Breast epithelium (tissue), 3 donors: ENCODE results near the gene CNTNAP5.

Source experiments
- CTCF ChIP-seq, 3 donors: fragments of 450-650 bp; IDR thresholded peaks; one replicate each; pipeline ENCODE4 v1.5.1; 2016 to 2017; ENCODE audit warnings: antibody characterized with exemption in 3 of 3, mild to moderate bottlenecking in 3 of 3, moderate library complexity in 3 of 3
- POLR2A ChIP-seq: fragments of 450-650 bp; IDR thresholded peaks from one replicate; pipeline ENCODE4 v1.6.1; 2016; ENCODE audit warnings: antibody characterized with exemption, mild to moderate bottlenecking, moderate library complexity

- no peak for TF ChIP-seq CTCF (IDR thresholded peaks at IDR 0.05)
- TF ChIP-seq POLR2A = no peak
Observed at GRCh38 chr2:124526221-124526620, 501.1 kb downstream of the CNTNAP5 start.
